Measurements from ENCODE around the gene FAM107B.

Gene FAM107B

DNA sequence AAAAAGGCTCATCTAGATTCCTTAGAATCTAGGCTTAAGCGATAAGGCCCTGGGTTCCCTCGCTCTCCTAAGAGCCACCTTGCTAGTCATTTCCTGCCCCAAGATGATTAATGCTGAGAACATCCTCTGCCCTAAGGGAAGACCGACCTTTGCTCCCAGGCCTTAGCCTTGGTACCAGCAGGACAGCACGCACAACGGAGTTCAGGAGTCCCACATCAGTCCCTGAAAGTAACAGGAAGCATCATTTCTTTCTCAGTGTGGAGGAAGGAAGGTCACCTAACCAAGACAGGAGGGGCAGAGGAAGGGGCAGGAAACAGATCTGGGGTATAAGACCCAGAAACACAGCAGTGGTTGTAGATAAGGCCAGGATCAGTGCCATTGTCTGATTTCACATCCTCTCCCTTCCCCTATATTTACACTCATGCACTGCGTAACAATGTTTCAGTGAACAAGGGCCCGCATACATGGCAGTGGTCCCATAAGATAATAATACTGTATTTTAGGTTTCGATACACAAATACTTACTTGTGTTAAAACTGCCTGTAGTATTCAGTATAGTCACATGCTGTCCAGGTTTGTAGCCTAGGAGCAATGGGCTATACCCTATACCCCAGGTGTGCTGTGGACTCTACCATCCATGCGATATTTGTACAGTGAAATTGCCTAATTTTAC, 8.1 kb upstream of the FAM107B start (continued):
- no peak for TF ChIP-seq ZFHX2 (tag by site-specific recombination; conservative IDR thresholded peaks at IDR 0.05)
- TF ChIP-seq ZNF76 (tag by site-specific recombination; IDR thresholded peaks at IDR 0.05; ENCODE audit: borderline replicate concordance, low read depth), result no peak
- no peak for TF ChIP-seq ZNF610 (tag by site-specific recombination; IDR thresholded peaks at IDR 0.05; ENCODE audit: borderline replicate concordance)
- no peak for TF ChIP-seq ZNF830 (tag by site-specific recombination; IDR thresholded peaks at IDR 0.05; ENCODE audit: low read depth)
- no peak for TF ChIP-seq ZNF768 (tag by site-specific recombination; IDR thresholded peaks at IDR 0.05)
- TF ChIP-seq KLF10 (tag by site-specific recombination; IDR thresholded peaks at IDR 0.05), result no peak
- no peak for TF ChIP-seq ZNF600 (tag by site-specific recombination; IDR thresholded peaks at IDR 0.05)
- TF ChIP-seq SALL2 (tag by site-specific recombination; IDR thresholded peaks at IDR 0.05; ENCODE audit: borderline replicate concordance), result no peak
- no peak for TF ChIP-seq TRIM28 (IDR thresholded peaks at IDR 0.05; ENCODE audit: borderline replicate concordance, low read length)
- TF ChIP-seq ZNF777 (tag by site-specific recombination; IDR thresholded peaks at IDR 0.05; ENCODE audit: borderline replicate concordance), result no peak
- no peak for TF ChIP-seq FEZF1 (tag by site-specific recombination; IDR thresholded peaks at IDR 0.05)
- no peak for TF ChIP-seq KLF1 (tag by site-specific recombination; IDR thresholded peaks at IDR 0.05)
- no peak for TF ChIP-seq HOXC10 (CRISPR knock-in tag; IDR thresholded peaks at IDR 0.05)
- TF ChIP-seq ZNF174 (tag by site-specific recombination; IDR thresholded peaks at IDR 0.05), result no peak

DNA sequence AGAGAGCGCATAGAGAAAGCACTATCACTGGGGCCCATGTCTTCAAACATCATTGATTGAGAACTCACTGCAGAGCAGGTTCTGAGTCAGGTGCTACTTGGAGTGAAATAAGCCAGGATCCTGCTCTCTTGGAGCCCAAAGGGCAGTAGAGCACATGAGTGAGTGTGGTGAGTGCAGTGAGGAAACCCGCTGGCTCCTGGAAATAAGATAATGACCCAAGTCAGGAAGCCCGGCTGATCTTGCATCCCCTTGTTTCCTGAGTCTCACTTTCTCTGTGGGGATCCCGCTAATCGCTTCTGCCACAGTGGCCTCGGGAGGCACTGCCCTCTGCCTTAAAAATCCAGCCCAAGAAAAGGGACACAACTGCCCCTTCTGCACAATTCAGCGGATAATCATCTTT, 7.1 kb upstream of the FAM107B start:
- Histone ChIP-seq H3K4me1 (ENCODE audit: control insufficient read depth, insufficient read depth, low read length) (no peaks in the 10 kb centered on the region), H3K27ac (ENCODE audit: extremely low read depth, low read depth, low read length) (no peak overlapping the region), H3K4me3 (ENCODE audit: low read depth, low read length) (no peak overlapping the region), H3K36me3 (ENCODE audit: control insufficient read depth in 2 of 2, insufficient read depth in 1 of 2, low read length in 2 of 2) (no peaks in the 10 kb centered on the region), H3K9me3 (ENCODE audit: control insufficient read depth, insufficient read depth, low read depth, low read length) (no peaks in the 10 kb centered on the region; the same call in 1 of the 2 replicates)
- ChIA-PET POLR2A (no interaction called here), CTCF (no interaction called here)
- TF ChIP-seq FEZF1 (tag by site-specific recombination; IDR thresholded peaks at IDR 0.05) (no peak), ZNF768 (tag by site-specific recombination; IDR thresholded peaks at IDR 0.05) (no peak), ZNF473 (tag by site-specific recombination; IDR thresholded peaks at IDR 0.05) (no peak), ZNF311 (tag by site-specific recombination; IDR thresholded peaks at IDR 0.05; ENCODE audit: borderline replicate concordance) (no peak)

GRCh38 chr10:14779001-14779651, 4.4 kb upstream of the FAM107B start:
- no peak overlapping the region for H3K4me3 ChIP-seq (ENCODE audit: low read depth, low read length)
- no peak overlapping the region for H3K27ac ChIP-seq (ENCODE audit: extremely low read depth, low read depth, low read length)
- H3K36me3 ChIP-seq (ENCODE audit: control insufficient read depth in 2 of 2, insufficient read depth in 1 of 2, low read length in 2 of 2), result no peaks in the 10 kb centered on the region
- H3K9me3 ChIP-seq (ENCODE audit: control insufficient read depth, insufficient read depth, low read depth, low read length), result no peaks in the 10 kb centered on the region
- ChIA-PET POLR2A (no interaction called here), CTCF (no interaction called here)
- H3K4me1 ChIP-seq (ENCODE audit: control insufficient read depth, insufficient read depth, low read length), result no peaks in the 10 kb centered on the region
- no peak for TF ChIP-seq GFI1B (tag by site-specific recombination; IDR thresholded peaks at IDR 0.05)
- TF ChIP-seq PBX3 (CRISPR knock-in tag; IDR thresholded peaks at IDR 0.05), result no peak
- TF ChIP-seq, protein P1, sequence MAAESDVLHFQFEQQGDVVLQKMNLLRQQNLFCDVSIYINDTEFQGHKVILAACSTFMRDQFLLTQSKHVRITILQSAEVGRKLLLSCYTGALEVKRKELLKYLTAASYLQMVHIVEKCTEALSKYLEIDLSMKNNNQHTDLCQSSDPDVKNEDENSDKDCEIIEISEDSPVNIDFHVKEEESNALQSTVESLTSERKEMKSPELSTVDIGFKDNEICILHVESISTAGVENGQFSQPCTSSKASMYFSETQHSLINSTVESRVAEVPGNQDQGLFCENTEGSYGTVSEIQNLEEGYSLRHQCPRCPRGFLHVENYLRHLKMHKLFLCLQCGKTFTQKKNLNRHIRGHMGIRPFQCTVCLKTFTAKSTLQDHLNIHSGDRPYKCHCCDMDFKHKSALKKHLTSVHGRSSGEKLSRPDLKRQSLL (tag by site-specific recombination; IDR thresholded peaks at IDR 0.05), result no peak
- TF ChIP-seq ZEB2 (tag by site-specific recombination; IDR thresholded peaks at IDR 0.05), result no peak
- TF ChIP-seq GLI2 (tag by site-specific recombination; IDR thresholded peaks at IDR 0.05; ENCODE audit: borderline replicate concordance, low read depth), result no peak
- TF ChIP-seq, protein P2, sequence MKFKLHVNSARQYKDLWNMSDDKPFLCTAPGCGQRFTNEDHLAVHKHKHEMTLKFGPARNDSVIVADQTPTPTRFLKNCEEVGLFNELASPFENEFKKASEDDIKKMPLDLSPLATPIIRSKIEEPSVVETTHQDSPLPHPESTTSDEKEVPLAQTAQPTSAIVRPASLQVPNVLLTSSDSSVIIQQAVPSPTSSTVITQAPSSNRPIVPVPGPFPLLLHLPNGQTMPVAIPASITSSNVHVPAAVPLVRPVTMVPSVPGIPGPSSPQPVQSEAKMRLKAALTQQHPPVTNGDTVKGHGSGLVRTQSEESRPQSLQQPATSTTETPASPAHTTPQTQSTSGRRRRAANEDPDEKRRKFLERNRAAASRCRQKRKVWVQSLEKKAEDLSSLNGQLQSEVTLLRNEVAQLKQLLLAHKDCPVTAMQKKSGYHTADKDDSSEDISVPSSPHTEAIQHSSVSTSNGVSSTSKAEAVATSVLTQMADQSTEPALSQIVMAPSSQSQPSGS (tag by site-specific recombination; IDR thresholded peaks at IDR 0.05; ENCODE audit: low read depth), result no peak
- no peak for TF ChIP-seq ZNF366 (tag by site-specific recombination; conservative IDR thresholded peaks at IDR 0.05)
- no peak for TF ChIP-seq YY2 (tag by site-specific recombination; IDR thresholded peaks at IDR 0.05)
- no peak for TF ChIP-seq ZNF843 (tag by site-specific recombination; IDR thresholded peaks at IDR 0.05)
- no peak for TF ChIP-seq ZFHX2 (tag by site-specific recombination; conservative IDR thresholded peaks at IDR 0.05)
- no peak for TF ChIP-seq ZNF184 (tag by site-specific recombination; IDR thresholded peaks at IDR 0.05)
- TF ChIP-seq ZNF211 (tag by site-specific recombination; IDR thresholded peaks at IDR 0.05; ENCODE audit: low read depth), result no peak
- TF ChIP-seq ZFP41 (tag by site-specific recombination; IDR thresholded peaks at IDR 0.05; ENCODE audit: borderline replicate concordance), result no peak
- TF ChIP-seq MZF1 (tag by site-specific recombination; IDR thresholded peaks at IDR 0.05; ENCODE audit: borderline replicate concordance), result no peak

All from HEK293 (cell line).